Epithelial cell of esophagus (primary cell): ENCODE data around the gene AK2.
"Not testable (repeated sequence)": the region's sequence is repeated elsewhere in the genome, so short reads cannot be mapped to it uniquely, and the experiment has no call there.

Experiments
- DNase-seq: peaks from one replicate; pipeline ENCODE4 v3.0.0; 2010; ENCODE audit warnings: low read depth
- H3K4me3 ChIP-seq: 2 replicates; pipeline ENCODE4 v1.5.1; 2011; ENCODE audit warnings: mild to moderate bottlenecking, low read length, control low read depth
- TF ChIP-seq, protein P1 (sequence below): IDR thresholded peaks from 2 replicates; pipeline ENCODE4 v1.5.1; 2011; ENCODE audit warnings: low read depth, mild to moderate bottlenecking, low read length, control low read depth, inconsistent platforms; ENCODE audit not compliant: insufficient read depth; ENCODE audit errors: missing control alignments

The AK2 gene

DNA sequence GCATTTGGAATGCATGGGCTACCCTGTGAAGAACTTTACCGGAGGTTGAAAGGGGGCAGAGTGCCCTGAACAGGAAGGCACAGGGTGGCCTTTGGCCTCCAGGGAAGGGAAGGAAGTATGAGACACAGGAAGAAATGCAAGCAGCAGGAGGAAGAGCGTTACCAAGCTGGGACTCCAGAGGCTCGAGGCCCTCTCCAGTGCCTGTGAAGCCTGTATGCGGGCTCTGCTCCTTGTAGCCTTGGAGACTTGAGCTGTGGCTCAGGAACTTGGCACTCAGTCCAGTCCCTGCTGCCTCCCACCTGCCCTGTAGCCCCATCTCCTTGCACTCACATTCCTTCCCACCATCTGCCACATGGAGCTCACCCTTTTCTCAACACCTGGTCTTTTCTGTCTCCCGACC is 38.6 kb downstream of the AK2 start:
- TF ChIP-seq, protein P1, sequence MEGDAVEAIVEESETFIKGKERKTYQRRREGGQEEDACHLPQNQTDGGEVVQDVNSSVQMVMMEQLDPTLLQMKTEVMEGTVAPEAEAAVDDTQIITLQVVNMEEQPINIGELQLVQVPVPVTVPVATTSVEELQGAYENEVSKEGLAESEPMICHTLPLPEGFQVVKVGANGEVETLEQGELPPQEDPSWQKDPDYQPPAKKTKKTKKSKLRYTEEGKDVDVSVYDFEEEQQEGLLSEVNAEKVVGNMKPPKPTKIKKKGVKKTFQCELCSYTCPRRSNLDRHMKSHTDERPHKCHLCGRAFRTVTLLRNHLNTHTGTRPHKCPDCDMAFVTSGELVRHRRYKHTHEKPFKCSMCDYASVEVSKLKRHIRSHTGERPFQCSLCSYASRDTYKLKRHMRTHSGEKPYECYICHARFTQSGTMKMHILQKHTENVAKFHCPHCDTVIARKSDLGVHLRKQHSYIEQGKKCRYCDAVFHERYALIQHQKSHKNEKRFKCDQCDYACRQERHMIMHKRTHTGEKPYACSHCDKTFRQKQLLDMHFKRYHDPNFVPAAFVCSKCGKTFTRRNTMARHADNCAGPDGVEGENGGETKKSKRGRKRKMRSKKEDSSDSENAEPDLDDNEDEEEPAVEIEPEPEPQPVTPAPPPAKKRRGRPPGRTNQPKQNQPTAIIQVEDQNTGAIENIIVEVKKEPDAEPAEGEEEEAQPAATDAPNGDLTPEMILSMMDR = no peak
- no peak overlapping the region for H3K4me3 ChIP-seq
- DNase-seq = no peak

DNA sequence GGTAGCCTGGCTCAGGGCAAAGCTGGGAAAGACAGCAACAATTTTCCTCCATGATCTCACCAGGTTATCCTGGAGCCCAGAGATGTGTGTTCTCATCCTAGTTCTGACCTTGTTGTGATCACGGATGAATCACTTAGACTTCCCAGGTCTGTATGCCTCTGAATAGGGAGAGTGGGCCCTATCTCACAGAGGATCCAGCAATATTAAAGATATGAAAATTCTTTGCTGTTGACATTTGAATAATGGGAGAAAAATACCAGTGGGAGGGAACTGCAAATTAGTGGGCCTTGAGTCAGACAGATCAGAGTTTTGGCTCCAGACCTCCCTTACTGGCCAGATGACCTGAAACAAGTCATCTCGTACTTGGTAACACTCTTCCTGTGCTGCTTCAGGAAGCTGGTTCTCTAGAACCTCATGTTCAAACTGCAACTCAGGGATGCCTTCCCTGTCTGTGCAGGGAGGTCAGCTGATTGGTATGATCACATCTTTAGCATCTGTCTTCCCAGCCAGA is 39.2 kb downstream of the AK2 start:
- TF ChIP-seq, protein P1 = no peak
- H3K4me3 ChIP-seq = no peak overlapping the region
- peak; percentile 78 for DNase-seq

DNA sequence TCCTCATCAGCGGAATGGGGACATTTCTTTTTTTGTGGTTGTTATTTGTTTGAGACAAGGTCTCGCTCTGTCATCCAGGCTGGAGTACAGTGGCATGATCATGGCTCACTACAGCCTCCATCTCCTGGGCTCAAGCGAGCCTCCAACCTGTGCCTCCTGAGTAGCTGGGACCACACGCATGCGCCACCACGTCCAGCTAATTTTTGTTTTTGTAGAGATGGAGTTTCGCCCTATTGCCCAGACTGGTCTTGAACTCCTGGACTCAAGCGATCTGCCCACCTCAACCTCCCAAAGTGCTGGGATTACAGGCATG is 43.4 kb downstream of the AK2 start:
- not testable (repeated sequence) for H3K4me3 ChIP-seq, DNase-seq

DNA sequence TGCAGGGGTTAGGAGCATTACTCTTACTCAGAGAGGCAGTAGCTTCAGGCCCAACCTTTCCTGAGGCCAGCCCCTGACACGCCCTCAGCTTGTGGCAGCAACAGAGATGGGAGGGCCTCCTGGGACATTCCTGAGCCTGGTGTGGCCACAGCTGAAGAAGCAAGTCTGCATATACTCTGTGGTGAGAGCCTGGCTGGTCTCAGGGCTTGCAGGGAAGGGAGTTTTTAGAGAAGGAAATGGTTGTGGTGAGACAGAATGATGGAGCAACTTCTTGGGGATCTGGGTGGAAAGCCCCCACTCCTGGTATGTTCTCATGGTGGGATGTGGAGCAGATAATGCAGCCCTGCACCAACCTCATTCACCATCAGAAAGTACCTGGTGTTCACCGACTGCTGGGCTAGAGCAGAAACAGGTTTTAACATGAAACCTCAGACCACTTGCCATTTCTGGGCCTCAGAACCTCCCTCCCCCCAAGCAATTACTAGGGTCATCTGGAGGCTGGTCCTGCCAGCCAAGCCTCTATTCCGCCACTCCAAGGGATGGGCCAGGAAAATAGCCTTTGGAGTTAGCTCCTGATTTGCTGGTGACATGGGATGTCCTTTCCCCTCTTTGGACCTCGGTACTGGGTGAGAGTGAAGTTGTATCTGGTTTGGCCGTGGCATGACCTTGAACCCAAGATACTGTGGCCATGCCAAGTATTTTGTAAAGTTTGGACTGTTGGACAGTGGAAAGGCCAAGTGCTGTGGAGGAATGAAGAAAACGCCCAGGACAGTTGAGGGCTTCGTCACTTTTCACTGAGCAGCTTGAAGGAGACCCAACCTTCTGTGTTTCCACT is 44.0 kb downstream of the AK2 start:
- no peak overlapping the region for H3K4me3 ChIP-seq
- TF ChIP-seq, protein P1 = no peak
- peak; percentile 98 for DNase-seq

DNA sequence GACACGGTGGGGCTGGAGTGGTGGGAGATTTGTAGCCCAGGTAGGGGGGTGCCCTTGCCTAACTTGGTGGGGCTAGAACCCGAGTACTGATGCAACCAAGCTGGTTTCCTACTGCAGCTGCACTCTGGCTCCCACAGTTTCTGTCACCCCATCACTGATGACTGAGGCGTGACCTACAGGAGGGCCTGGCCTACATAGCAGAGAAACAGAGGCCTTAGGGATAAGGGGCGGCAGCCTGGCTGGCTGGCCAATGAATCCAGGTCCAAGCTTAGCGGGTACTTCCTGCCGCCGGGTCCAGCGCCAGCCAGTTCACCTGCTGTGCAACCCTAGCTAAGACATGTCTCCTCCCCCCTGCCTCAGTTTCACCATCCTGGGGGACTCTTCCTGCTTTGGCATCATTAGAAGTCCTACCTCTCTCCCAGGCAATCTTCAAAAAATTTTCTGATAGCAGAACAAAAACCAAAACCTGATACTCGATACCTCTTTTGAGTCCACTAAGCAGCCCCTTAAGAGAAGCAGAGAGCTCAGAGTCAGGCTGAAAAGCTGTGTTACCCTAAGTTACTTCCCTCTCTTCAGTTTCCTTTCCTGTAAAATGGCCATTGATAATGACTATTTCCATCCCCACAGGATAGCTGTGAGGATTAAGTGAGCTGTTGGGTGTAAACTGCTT is 44.7 kb downstream of the AK2 start:
- no peak overlapping the region for H3K4me3 ChIP-seq
- TF ChIP-seq, protein P1 = no peak
- no peak for DNase-seq

DNA sequence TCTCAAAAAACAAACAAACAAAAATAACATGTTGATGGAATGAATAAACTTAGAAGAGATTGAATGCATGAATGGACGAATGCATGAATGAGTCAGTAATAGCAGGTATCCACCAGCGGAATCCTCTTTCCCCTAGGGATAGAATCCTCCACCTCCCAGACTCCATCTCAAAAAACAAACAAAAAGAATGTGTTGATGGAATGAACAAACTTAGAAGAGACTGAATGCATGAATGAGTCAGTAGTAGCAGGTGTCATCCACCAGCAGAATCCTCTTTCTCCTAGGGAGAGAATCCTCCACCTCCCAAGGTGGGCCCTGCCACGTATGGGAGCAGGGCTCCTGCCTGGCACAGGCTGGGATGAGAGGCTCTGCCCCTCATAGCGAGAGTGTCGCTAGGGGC is 45.3 kb downstream of the AK2 start:
- DNase-seq = peak; percentile 83
- TF ChIP-seq, protein P1 = no peak
- H3K4me3 ChIP-seq = no peak overlapping the region

DNA sequence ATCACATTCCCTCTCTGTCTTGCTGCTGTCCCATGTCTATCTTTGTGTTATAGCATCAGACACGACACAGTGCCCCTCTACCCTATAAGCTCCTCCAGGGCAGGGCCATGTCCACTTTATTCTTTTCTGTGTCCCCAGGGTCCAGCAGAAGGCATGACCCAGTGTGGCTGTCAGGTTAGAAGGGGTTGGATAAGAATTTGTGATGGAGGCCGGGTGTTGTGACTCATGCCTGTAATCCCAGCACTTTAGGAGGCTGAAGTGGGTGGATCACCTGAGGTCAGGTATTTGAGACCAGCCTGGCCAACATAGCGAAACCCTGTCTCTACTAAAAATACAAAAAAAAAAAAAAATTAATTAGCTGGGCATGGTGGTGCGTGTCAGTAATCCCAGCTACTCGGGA is 45.8 kb downstream of the AK2 start:
- TF ChIP-seq, protein P1 = no peak
- no peak for DNase-seq
- H3K4me3 ChIP-seq = no peak overlapping the region
